B cell (primary cell): ENCODE measurements around the gene PHRF1. TPM values are rescaled to one million over a fixed set of nuclear protein-coding genes. Genes with fewer than 3 reads are reported as not detected.

Experiments used
- ATAC-seq: fragments of 200-7000 bp; cut with Tn5 transposase; one replicate; pipeline ENCODE4 v1.10.0; 2021; ENCODE audit warnings: low read depth, mild to moderate bottlenecking, moderate number of reproducible peaks, moderate library complexity
- CTCF ChIA-PET: fragments of 350-600 bp; sonication (Branson Sonifier 250); formaldehyde crosslinking; loops from one replicate; lab custom pipeline; 2021; ENCODE audit warnings: antibody characterized with exemption, inconsistent platforms; lab: Charles Lee
- POLR2A ChIA-PET: fragments of 350-600 bp; sonication (Branson Sonifier 250); formaldehyde crosslinking; loops from one replicate; lab custom pipeline; 2021; ENCODE audit warnings: antibody characterized with exemption; lab: Charles Lee
- DNase-seq: peaks from one replicate; pipeline ENCODE4 v3.0.0; 2013
- H2AFZ ChIP-seq: 2 replicates; pipeline ENCODE4 v1.6.1; 2012; ENCODE audit warnings: mild to moderate bottlenecking, low read depth, low read length; ENCODE audit not compliant: insufficient read depth, poor library complexity, severe bottlenecking
- H3K27ac ChIP-seq, 2 donors: 1 replicate in 1 of 2; 2 replicates in 1 of 2; pipeline ENCODE4 v1.5.1; 2012 to 2013; ENCODE audit warnings: low read length in 2 of 2, mild to moderate bottlenecking in 2 of 2, moderate library complexity in 1 of 2
- H3K27me3 ChIP-seq, 4 experiments: fragments of 200-600 bp in 1 of 4; sonication (generic) in 1 of 4; replicated peaks in 1 of 4; 1 replicate in 2 of 4; 2 replicates in 2 of 4; pipeline versions ENCODE4 v1.6.1 to v1.7.0; 2013 to 2016; ENCODE audit warnings: low read length in 3 of 4, mild to moderate bottlenecking in 2 of 4, mixed read lengths in 1 of 4, moderate library complexity in 1 of 4; ENCODE audit not compliant: insufficient read depth in 4 of 4, control insufficient read depth in 3 of 4; ENCODE audit errors: control extremely low read depth in 1 of 4
- H3K36me3 ChIP-seq, 2 experiments: replicated peaks in 1 of 2; 1 replicate in 1 of 2; 2 replicates in 1 of 2; pipeline versions ENCODE4 v1.6.1 to v1.7.1; 2013; ENCODE audit warnings: low read length in 1 of 2; ENCODE audit not compliant: insufficient read depth in 2 of 2, control insufficient read depth in 1 of 2; ENCODE audit errors: control extremely low read depth in 1 of 2, extremely low read depth in 1 of 2
- H3K4me1 ChIP-seq, 2 donors: fragments of 200-600 bp in 1 of 2; sonication (generic) in 1 of 2; 1 replicate in 1 of 2; 2 replicates in 1 of 2; pipeline versions ENCODE4 v1.5.1 to v1.6.1; 2013 to 2017; ENCODE audit warnings: low read length in 2 of 2; ENCODE audit not compliant: control insufficient read depth in 2 of 2, insufficient read depth in 2 of 2
- H3K4me2 ChIP-seq: replicated peaks from 2 replicates; pipeline ENCODE3; 2012; ENCODE audit warnings: mild to moderate bottlenecking, low read depth, low read length; ENCODE audit not compliant: poor library complexity, severe bottlenecking
- H3K4me3 ChIP-seq, 5 experiments: fragments of 200-600 bp in 1 of 5; sonication (generic) in 1 of 5; 1 replicate in 3 of 5; 2 replicates in 2 of 5; pipeline versions ENCODE4 v1.5.1 to v1.7.0; 2011 to 2016; ENCODE audit warnings: low read length in 4 of 5, mild to moderate bottlenecking in 4 of 5, low read depth in 2 of 5, control low read depth in 1 of 5, moderate library complexity in 1 of 5; ENCODE audit not compliant: insufficient read depth in 1 of 5; ENCODE audit errors: control extremely low read depth in 1 of 5, extremely low read depth in 1 of 5
- H3K79me2 ChIP-seq: fragments of 200-600 bp; sonication (generic); one replicate; pipeline ENCODE4 v1.6.0; 2016; ENCODE audit warnings: low read length; ENCODE audit not compliant: control insufficient read depth, insufficient read depth
- H3K9ac ChIP-seq: fragments of 200-600 bp; sonication (generic); 2 replicates; pipeline ENCODE4 v1.6.1; 2017; ENCODE audit warnings: mild to moderate bottlenecking, low read length, moderate library complexity
- H3K9me3 ChIP-seq, 3 donors: one replicate each; pipeline versions ENCODE4 v1.6.1 to v1.7.1; 2013; ENCODE audit warnings: low read length in 2 of 3; ENCODE audit not compliant: control insufficient read depth in 2 of 3, insufficient read depth in 1 of 3; ENCODE audit errors: control extremely low read depth in 1 of 3
- H4K20me1 ChIP-seq: 2 replicates; pipeline ENCODE4 v1.6.0; 2012; ENCODE audit warnings: mild to moderate bottlenecking, low read length; ENCODE audit not compliant: insufficient read depth, control insufficient read depth, poor library complexity, severe bottlenecking
- H3K27ac Mint-ChIP-seq: one replicate; pipeline ENCODE4 v1.8.0; 2021; ENCODE audit warnings: mixed read lengths
- H3K27me3 Mint-ChIP-seq: one replicate; pipeline ENCODE4 v1.8.0; 2021; ENCODE audit warnings: mixed read lengths
- H3K4me1 Mint-ChIP-seq: one replicate; pipeline ENCODE4 v1.8.0; 2021; ENCODE audit warnings: mixed read lengths
- H3K4me3 Mint-ChIP-seq: one replicate; pipeline ENCODE4 v1.8.0; 2021; ENCODE audit warnings: mixed read lengths
- H3K9me3 Mint-ChIP-seq: one replicate; pipeline ENCODE4 v1.8.0; 2022; ENCODE audit warnings: mixed read lengths; ENCODE audit not compliant: insufficient read depth
- EZH2 ChIP-seq: IDR thresholded peaks from 2 replicates; pipeline ENCODE4 v1.6.1; 2012; ENCODE audit warnings: borderline replicate concordance, low read depth, mild to moderate bottlenecking, moderate library complexity, low read length; ENCODE audit not compliant: insufficient read depth, poor library complexity, severe bottlenecking
- WGBS: methylation state at CpG from one replicate; pipeline ENCODE4 v1.1.5; 2013; ENCODE audit warnings: missing lambda C conversion rate; ENCODE audit not compliant: insufficient coverage; 5-methylcytosine and 5-hydroxymethylcytosine counted together
- intact Hi-C: fragments of 100-400 bp; cut with micrococcal nuclease; formaldehyde crosslinking; loops from one replicate; pipeline ENCODE4 v1.10.0; 2022
- polyA plus RNA-seq: library from polyadenylated mRNA; depleted of rRNA; stranded (reverse); fragments of >200 nt; gene quantifications from 2 replicates; pipeline ENCODE4 v1.2.3, GENCODE V29; 2012
- total RNA-seq, 2 donors: library from RNA; stranded (reverse); fragments of 120-200 nt in 1 of 2; gene quantifications; 1 replicate in 1 of 2; 2 replicates in 1 of 2; pipeline versions ENCODE4 v1.2.3 to v1.2.4, GENCODE V29; 2013 to 2022
- TF ChIP-seq, protein P1 (sequence below): fragments of 200-600 bp; IDR thresholded peaks from one replicate; pipeline ENCODE4 v1.8.0; 2022; ENCODE audit warnings: antibody characterized with exemption, mild to moderate bottlenecking

PHRF1 gene
- total and polyA plus RNA-seq, 2 donors (not counting 1 experiment from before 2014, with no cell fraction given): 22.3 to 57.9 TPM

DNA sequence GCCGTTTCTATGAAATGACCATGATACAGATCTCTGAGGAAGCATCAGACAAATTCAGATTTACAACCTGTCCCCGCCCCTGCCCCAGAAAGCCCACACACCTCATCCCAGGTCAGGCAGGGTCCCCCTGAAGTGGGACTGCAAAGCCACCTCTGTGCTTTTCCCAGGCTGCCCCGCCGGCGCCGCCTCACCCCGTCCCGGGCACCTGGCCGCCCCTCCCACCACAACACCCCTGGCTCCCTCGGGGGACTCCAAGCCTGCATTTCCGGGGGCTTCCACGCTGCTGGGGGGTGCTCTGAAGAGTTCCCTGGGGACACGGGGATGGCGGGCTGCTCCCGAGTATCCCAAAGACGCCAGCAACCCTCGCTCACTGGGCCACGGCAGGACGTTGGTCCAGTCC, 84.0 kb downstream of the PHRF1 start:
- Mint-ChIP-seq H3K4me3 (no peak overlapping the region), H3K4me1 (peaks cover 3% of the 10 kb centered on the region), H3K9me3 (no peaks in the 10 kb centered on the region), H3K27me3 (no peaks in the 10 kb centered on the region), H3K27ac (no peak overlapping the region)
- POLR2A ChIA-PET: no interaction called here
- no peak for ATAC-seq
- Histone ChIP-seq H3K79me2 (peaks cover 22% of the 10 kb centered on the region), H3K4me2 (peak overlapping the region; percentile 8), H2AFZ (no peak overlapping the region), H3K9me3 (no peaks in the 10 kb centered on the region), H3K9ac (no peak overlapping the region), H3K4me3 (no peak overlapping the region), H3K27me3 (no peaks in the 10 kb centered on the region), H4K20me1 (peaks cover 15% of the 10 kb centered on the region), H3K27ac (no peak overlapping the region), H3K4me1 (no peaks in the 10 kb centered on the region), H3K36me3 (peaks cover 0 to 18% of the 10 kb centered on the region in 2 experiments)
- WGBS: 93% methylated on average over 19 of the region's 19 CpGs
- no peak for DNase-seq
- intact Hi-C loops: no loop called here
- no peak for TF ChIP-seq EZH2
- TF ChIP-seq, protein P1, sequence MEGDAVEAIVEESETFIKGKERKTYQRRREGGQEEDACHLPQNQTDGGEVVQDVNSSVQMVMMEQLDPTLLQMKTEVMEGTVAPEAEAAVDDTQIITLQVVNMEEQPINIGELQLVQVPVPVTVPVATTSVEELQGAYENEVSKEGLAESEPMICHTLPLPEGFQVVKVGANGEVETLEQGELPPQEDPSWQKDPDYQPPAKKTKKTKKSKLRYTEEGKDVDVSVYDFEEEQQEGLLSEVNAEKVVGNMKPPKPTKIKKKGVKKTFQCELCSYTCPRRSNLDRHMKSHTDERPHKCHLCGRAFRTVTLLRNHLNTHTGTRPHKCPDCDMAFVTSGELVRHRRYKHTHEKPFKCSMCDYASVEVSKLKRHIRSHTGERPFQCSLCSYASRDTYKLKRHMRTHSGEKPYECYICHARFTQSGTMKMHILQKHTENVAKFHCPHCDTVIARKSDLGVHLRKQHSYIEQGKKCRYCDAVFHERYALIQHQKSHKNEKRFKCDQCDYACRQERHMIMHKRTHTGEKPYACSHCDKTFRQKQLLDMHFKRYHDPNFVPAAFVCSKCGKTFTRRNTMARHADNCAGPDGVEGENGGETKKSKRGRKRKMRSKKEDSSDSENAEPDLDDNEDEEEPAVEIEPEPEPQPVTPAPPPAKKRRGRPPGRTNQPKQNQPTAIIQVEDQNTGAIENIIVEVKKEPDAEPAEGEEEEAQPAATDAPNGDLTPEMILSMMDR: no peak
- CTCF ChIA-PET: interaction anchor here (8.7 kb wide), 1 partner anchor 65 kb away, joined by 104 read pairs; no protein-coding TSS in a partner anchor

DNA sequence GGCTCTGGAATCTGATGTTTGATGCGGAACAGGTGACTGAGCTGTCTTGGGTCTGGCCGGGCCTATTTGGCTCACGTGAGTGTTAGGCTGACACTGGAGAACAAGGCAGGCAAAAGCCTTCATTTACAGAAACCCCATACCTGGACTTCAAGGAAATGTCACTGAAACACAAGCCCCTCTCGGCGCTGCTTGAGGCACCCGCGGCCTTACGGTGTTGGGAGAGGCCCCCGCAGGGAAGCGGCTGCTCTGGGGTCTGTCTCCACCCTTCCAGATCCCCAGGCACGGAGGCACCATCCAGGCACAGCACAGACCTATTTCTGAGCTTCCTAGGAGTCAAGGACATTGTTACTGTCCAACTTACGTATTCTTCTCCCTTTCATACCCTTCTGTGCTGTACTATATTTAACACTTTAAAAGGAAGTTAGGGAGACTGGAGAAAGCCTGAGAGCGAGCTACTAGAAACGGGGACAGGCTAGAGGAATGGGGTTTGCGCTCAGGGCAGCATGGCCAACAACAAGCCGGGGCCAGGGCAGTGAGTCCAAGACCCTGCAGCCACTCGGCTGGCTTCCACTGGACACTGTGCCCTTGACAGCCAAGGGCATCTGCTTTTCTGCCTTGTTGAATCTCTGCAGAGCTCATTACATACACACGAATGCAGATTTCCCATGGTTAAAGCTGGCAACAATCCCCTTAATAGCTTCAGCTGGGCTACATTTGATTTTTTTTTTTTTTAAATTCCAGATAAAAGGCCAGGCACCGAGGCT, 84.6 kb downstream of the PHRF1 start:
- no peak overlapping the region for H3K4me3 Mint-ChIP-seq
- WGBS: 98% methylated on average over 18 of the region's 19 CpGs

More for the DNA sequence above, 84.6 kb downstream of the PHRF1 start:
- H3K4me3 ChIP-seq: no peak overlapping the region
- H4K20me1 ChIP-seq: peaks cover 15% of the 10 kb centered on the region
- no peak overlapping the region for H3K27ac Mint-ChIP-seq
- H3K4me1 Mint-ChIP-seq: peaks cover 3% of the 10 kb centered on the region
- no peak overlapping the region for H2AFZ ChIP-seq
- intact Hi-C loops: no loop called here
- H3K27ac ChIP-seq: no peak overlapping the region
- no peak for ATAC-seq
- H3K4me2 ChIP-seq: no peak overlapping the region
- DNase-seq: no peak
- ChIA-PET POLR2A (no interaction called here), CTCF (interaction anchor here (0.6 to 8.7 kb wide), 6 partner anchors 9 to 99 kb away, joined by 3 to 104 read pairs (median 4); no protein-coding TSS in a partner anchor)
- peaks cover 22% of the 10 kb centered on the region for H3K79me2 ChIP-seq
- H3K4me1 ChIP-seq: no peaks in the 10 kb centered on the region
- no peak overlapping the region for H3K9ac ChIP-seq
- peaks cover 0 to 22% of the 10 kb centered on the region in 2 experiments for H3K36me3 ChIP-seq
- no peak for TF ChIP-seq EZH2
- TF ChIP-seq, protein P1: no peak
- no peaks in the 10 kb centered on the region for H3K9me3 Mint-ChIP-seq
- no peaks in the 10 kb centered on the region for H3K27me3 ChIP-seq
- no peaks in the 10 kb centered on the region for H3K9me3 ChIP-seq
- no peaks in the 10 kb centered on the region for H3K27me3 Mint-ChIP-seq
